Measurements from ENCODE around the gene PXDN. TPM values are rescaled to one million over a fixed set of nuclear protein-coding genes. Genes with fewer than 3 reads are reported as not detected.

Gene PXDN
- total and polyA plus RNA-seq, 2 donors (not counting 1 experiment from before 2014, with no cell fraction given), result 0.21 to 1.4 TPM

GRCh38 chr2:1627628-1628381 lies 116.5 kb downstream of the PXDN start:
- no peak overlapping the region for H3K27ac ChIP-seq (ENCODE audit: low read length in 2 of 2)
- intact Hi-C loops (cut with micrococcal nuclease), result no loop called here
- no peak overlapping the region for H2AFZ ChIP-seq (ENCODE audit: insufficient read depth, low read depth, low read length, poor library complexity, severe bottlenecking)
- no peak overlapping the region for H3K27ac Mint-ChIP-seq
- no peaks in the 10 kb centered on the region for H3K27me3 ChIP-seq (replicated peaks in 1 of 4; ENCODE audit: control extremely low read depth in 1 of 4, control insufficient read depth in 3 of 4, insufficient read depth in 4 of 4, low read length in 3 of 4)
- no peak overlapping the region for H3K4me2 ChIP-seq (replicated peaks; ENCODE audit: low read depth, low read length, poor library complexity, severe bottlenecking)
- H3K9ac ChIP-seq (ENCODE audit: low read length), result no peak overlapping the region
- 89% methylated on average over 5 of the region's 9 CpGs for WGBS (ENCODE audit: insufficient coverage)
- CTCF ChIA-PET, result no interaction called here
- DNase-seq, result no peak
- H3K27me3 Mint-ChIP-seq, result peaks cover 3% of the 10 kb centered on the region
- POLR2A ChIA-PET, result no interaction called here
- no peaks in the 10 kb centered on the region for H3K9me3 Mint-ChIP-seq (ENCODE audit: insufficient read depth)
- ATAC-seq (ENCODE audit: low read depth), result no peak
- TF ChIP-seq CTCF (IDR thresholded peaks at IDR 0.05), result no peak
- no peak for TF ChIP-seq EZH2 (IDR thresholded peaks at IDR 0.05; ENCODE audit: borderline replicate concordance, insufficient read depth, low read depth, low read length, poor library complexity, severe bottlenecking)
- no peaks in the 10 kb centered on the region for H3K36me3 ChIP-seq (replicated peaks in 1 of 2; ENCODE audit: control extremely low read depth in 1 of 2, control insufficient read depth in 1 of 2, extremely low read depth in 1 of 2, insufficient read depth in 2 of 2, low read length in 1 of 2)
- H3K4me1 ChIP-seq (ENCODE audit: control insufficient read depth in 2 of 2, insufficient read depth in 2 of 2, low read length in 2 of 2), result no peaks in the 10 kb centered on the region
- peaks cover 0 to 3% (median 0%) of the 10 kb centered on the region in 3 donors for H3K9me3 ChIP-seq (ENCODE audit: control extremely low read depth in 1 of 3, control insufficient read depth in 2 of 3, insufficient read depth in 1 of 3, low read length in 2 of 3)
- H3K4me1 Mint-ChIP-seq, result no peaks in the 10 kb centered on the region
- H4K20me1 ChIP-seq (ENCODE audit: control insufficient read depth, insufficient read depth, low read length, poor library complexity, severe bottlenecking), result no peaks in the 10 kb centered on the region
- no peak overlapping the region for H3K4me3 ChIP-seq (ENCODE audit: control extremely low read depth in 1 of 5, extremely low read depth in 1 of 5, insufficient read depth in 1 of 5, low read depth in 2 of 5, low read length in 4 of 5)
- no peak overlapping the region for H3K4me3 Mint-ChIP-seq
- H3K79me2 ChIP-seq (ENCODE audit: control insufficient read depth, insufficient read depth, low read length), result no peaks in the 10 kb centered on the region

- ATAC-seq (ENCODE audit: low read depth) (no peak), DNase-seq (no peak)
- TF ChIP-seq EZH2 (IDR thresholded peaks at IDR 0.05; ENCODE audit: borderline replicate concordance, insufficient read depth, low read depth, low read length, poor library complexity, severe bottlenecking), result no peak
- no peak for TF ChIP-seq CTCF (IDR thresholded peaks at IDR 0.05)
- H3K79me2 ChIP-seq (ENCODE audit: control insufficient read depth, insufficient read depth, low read length), result no peaks in the 10 kb centered on the region
- CTCF ChIA-PET, result no interaction called here
- no peaks in the 10 kb centered on the region for H4K20me1 ChIP-seq (ENCODE audit: control insufficient read depth, insufficient read depth, low read length, poor library complexity, severe bottlenecking)
- Mint-ChIP-seq H3K27ac (no peak overlapping the region), H3K4me3 (no peak overlapping the region), H3K9me3 (ENCODE audit: insufficient read depth) (no peaks in the 10 kb centered on the region), H3K27me3 (peaks cover 3% of the 10 kb centered on the region), H3K4me1 (no peaks in the 10 kb centered on the region)
- no peak overlapping the region for H3K4me3 ChIP-seq (ENCODE audit: control extremely low read depth in 1 of 5, extremely low read depth in 1 of 5, insufficient read depth in 1 of 5, low read depth in 2 of 5, low read length in 4 of 5)
- peaks cover 0 to 3% (median 0%) of the 10 kb centered on the region in 3 donors for H3K9me3 ChIP-seq (ENCODE audit: control extremely low read depth in 1 of 3, control insufficient read depth in 2 of 3, insufficient read depth in 1 of 3, low read length in 2 of 3)
- no peak overlapping the region for H3K4me2 ChIP-seq (replicated peaks; ENCODE audit: low read depth, low read length, poor library complexity, severe bottlenecking)
- intact Hi-C loops (cut with micrococcal nuclease), result no loop called here
- no peaks in the 10 kb centered on the region for H3K4me1 ChIP-seq (ENCODE audit: control insufficient read depth in 2 of 2, insufficient read depth in 2 of 2, low read length in 2 of 2)
- H2AFZ ChIP-seq (ENCODE audit: insufficient read depth, low read depth, low read length, poor library complexity, severe bottlenecking), result no peak overlapping the region
- H3K27ac ChIP-seq (ENCODE audit: low read length in 2 of 2), result no peak overlapping the region
- WGBS (ENCODE audit: insufficient coverage), result 67% methylated on average over 1 of the region's 8 CpGs
- no peaks in the 10 kb centered on the region for H3K36me3 ChIP-seq (replicated peaks in 1 of 2; ENCODE audit: control extremely low read depth in 1 of 2, control insufficient read depth in 1 of 2, extremely low read depth in 1 of 2, insufficient read depth in 2 of 2, low read length in 1 of 2)
- no peak overlapping the region for H3K9ac ChIP-seq (ENCODE audit: low read length)
- POLR2A ChIA-PET, result no interaction called here
- no peaks in the 10 kb centered on the region for H3K27me3 ChIP-seq (replicated peaks in 1 of 4; ENCODE audit: control extremely low read depth in 1 of 4, control insufficient read depth in 3 of 4, insufficient read depth in 4 of 4, low read length in 3 of 4)
These were observed 118.0 kb downstream of the PXDN start for GRCh38 chr2:1626271-1626681.
